ENCODE data around the gene IFITM2. TPM values are rescaled to one million over a fixed set of nuclear protein-coding genes. Genes with fewer than 3 reads are reported as not detected.
A peak's percentile ranks its signal among the peaks of the same experiment; 100 is the strongest.
"Not testable (repeated sequence)": the region's sequence is repeated elsewhere in the genome, so short reads cannot be mapped to it uniquely, and the experiment has no call there.

Gene IFITM2
- polyA plus RNA-seq (ENCODE audit: insufficient read length), result 189 TPM
- long read RNA-seq, donor 1, transcript IFITM2-206 (2 exons, 892 nt), result major isoform, 253 of 1,809 reads
- long read RNA-seq, donor 1, partial matches to known transcripts, result 1,506 of 1,809 reads
- long read RNA-seq, donor 1, other reads (novel, unspliced or antisense), result 49 of 1,809 reads
- long read RNA-seq, donor 2, transcript IFITM2-206 (2 exons, 892 nt), result major isoform, 174 of 1,344 reads
- long read RNA-seq, donor 2, partial matches to known transcripts, result 1,143 of 1,344 reads
- long read RNA-seq, donor 2, other reads (novel, unspliced or antisense), result 25 of 1,344 reads
- long read RNA-seq, donor 3, transcript IFITM2-206 (2 exons, 892 nt), result major isoform, 190 of 836 reads
- long read RNA-seq, donor 3, partial matches to known transcripts, result 632 of 836 reads
- long read RNA-seq, donor 3, other reads (novel, unspliced or antisense), result 13 of 836 reads
- long read RNA-seq, donor 4, transcript IFITM2-206 (2 exons, 892 nt), result major isoform, 26 of 324 reads
- long read RNA-seq, donor 4, partial matches to known transcripts, result 298 of 324 reads
- long read RNA-seq, donor 4, other reads (novel, unspliced or antisense), result 0 of 324 reads
- long read RNA-seq, donor 5, transcript IFITM2-206 (2 exons, 892 nt), result major isoform, 313 of 2,155 reads
- long read RNA-seq, donor 5, partial matches to known transcripts, result 1,803 of 2,155 reads
- long read RNA-seq, donor 5, other reads (novel, unspliced or antisense), result 39 of 2,155 reads
- long read RNA-seq, donor 6, transcript IFITM2-206 (2 exons, 892 nt), result major isoform, 257 of 1,726 reads
- long read RNA-seq, donor 6, partial matches to known transcripts, result 1,425 of 1,726 reads
- long read RNA-seq, donor 6, other reads (novel, unspliced or antisense), result 44 of 1,726 reads
- long read RNA-seq, donor 7, transcript IFITM2-206 (2 exons, 892 nt), result major isoform, 307 of 1,980 reads
- long read RNA-seq, donor 7, partial matches to known transcripts, result 1,625 of 1,980 reads
- long read RNA-seq, donor 7, other reads (novel, unspliced or antisense), result 46 of 1,980 reads
- long read RNA-seq, donor 8, transcript IFITM2-206 (2 exons, 892 nt), result major isoform, 107 of 672 reads
- long read RNA-seq, donor 8, partial matches to known transcripts, result 564 of 672 reads
- long read RNA-seq, donor 8, other reads (novel, unspliced or antisense), result 0 of 672 reads

GRCh38 chr11:307766-308708 is at the start of gene IFITM2:
Gene IFITM2, plus strand, starts transcription at chr11:307816. Its CDS starts 377 bp downstream, at chr11:308193.
- peak; percentile 86 for DNase-seq

DNA sequence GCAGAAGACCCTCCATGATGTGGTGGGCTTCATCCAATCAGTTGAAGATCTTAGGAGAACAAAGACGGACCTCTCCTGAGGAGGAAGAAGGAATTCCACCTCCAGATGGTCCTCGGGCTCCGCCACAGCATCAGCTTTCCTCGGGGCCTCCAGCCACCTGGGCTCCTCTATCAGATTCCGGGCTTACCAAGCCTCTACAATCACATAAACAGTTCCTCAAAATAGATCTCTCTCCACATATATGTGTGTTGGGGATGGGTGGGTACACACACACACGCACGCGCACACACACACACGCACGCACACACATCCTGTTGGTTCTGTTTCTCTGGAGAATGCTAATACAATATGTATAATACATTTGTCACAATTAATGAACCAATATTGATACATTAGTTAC is 48.2 kb upstream of the IFITM2 start:
- no peak for DNase-seq

DNA sequence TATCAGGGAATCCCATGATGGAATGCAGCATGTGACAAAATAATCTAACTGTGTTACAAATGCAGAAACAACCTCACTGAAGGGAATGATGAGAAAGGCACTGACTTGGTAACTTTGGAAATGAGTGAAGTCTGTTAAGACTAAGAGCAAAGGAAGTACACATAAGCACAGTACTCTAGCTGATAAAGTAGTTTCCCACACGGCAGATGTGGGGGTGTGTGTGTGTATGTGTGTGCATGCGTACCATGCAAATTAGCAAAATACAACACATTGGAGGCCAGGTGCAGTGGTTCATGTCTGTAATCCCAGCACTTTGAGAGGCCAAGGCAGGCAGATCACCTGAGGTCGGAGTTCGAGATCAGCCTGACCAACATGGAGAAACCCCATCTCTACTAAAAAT is 46.0 kb upstream of the IFITM2 start:
- DNase-seq, result no peak

- no peak for DNase-seq
Measured at GRCh38 chr11:266676-267439, 40.8 kb upstream of the IFITM2 start.

- no peak for DNase-seq
Measured at GRCh38 chr11:267491-267994, 40.1 kb upstream of the IFITM2 start.

GRCh38 chr11:268716-269145 is 38.9 kb upstream of the IFITM2 start:
- not testable (repeated sequence) for DNase-seq

- DNase-seq, result no peak
Measured at GRCh38 chr11:269146-269890, 38.3 kb upstream of the IFITM2 start.

GRCh38 chr11:270451-271318 is 36.9 kb upstream of the IFITM2 start:
- DNase-seq, result no peak

- no peak for DNase-seq
Measured at GRCh38 chr11:271319-271715, 36.3 kb upstream of the IFITM2 start.

DNA sequence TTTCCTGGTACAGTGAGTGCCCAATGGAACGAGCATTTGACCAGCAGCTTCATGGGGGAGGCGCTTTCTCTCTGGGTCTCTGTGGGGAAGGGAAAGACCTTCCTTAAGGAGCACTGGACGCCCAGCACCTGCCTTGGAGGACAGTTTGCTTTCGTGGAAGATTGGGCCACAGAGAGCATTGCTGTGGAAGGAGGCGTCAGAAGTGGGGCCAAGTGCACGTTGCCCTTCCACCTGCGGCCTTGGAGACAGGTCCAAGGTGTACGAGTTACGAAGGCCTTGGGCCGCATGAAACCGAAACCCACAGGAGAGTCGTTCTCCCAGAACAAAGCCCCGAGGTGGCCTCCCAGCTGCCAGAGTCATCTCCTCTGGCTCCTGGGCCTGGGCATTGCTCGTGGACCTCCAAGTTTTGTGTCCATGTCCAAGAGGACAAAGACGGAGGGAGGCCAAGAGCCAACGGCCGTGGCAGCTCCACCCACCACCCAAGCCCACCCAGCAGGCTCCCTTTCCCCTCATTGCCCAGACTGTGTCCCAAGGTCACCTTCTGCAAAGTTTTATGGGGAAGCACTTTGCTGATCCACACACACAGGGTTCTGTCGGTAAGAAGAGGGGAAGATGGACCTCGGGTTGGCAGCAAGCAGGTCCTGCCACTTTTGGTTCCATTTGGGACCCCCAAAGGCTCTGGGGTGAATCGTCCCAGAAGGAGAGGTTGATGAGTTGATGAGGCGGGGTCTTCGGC is 35.3 kb upstream of the IFITM2 start:
- DNase-seq, result no peak

DNA sequence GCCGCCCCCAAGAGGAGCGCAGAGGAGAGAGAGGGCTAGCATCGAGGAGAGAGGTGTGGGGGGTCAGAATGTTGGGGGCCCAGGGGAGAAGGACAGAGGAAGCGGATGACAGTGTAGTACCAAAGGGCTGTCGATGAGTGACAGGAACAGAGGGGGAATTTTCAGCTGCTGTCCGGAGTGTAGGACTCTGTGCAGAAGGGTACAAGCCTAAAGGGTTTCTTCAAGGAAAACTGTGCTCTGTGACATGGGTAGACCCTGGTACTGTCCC is 34.8 kb upstream of the IFITM2 start:
- DNase-seq, result no peak

DNA sequence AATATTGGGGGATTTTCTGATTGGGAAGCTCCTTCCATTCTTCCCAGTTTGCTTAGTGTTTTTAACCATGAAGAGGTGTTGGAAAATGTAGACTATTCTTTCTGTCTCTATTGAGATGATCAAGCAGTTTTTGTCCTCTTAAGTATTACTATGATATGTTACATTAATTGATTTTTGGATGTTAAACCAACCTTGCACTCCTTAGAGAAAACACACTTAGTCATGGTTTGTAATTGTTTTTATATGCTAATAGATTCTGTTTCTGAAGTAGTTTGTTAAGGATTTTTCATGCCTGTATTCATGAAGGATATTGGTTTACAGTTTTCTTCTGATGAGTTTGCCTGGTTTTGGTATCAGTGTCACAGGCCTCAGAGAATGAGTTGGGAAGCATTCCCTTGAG is 31.4 kb upstream of the IFITM2 start:
- no peak for DNase-seq

- no peak for DNase-seq
Measured at GRCh38 chr11:278001-278951, 29.3 kb upstream of the IFITM2 start, which contains the start of gene NLRP6. Gene NLRP6, plus strand, starts transcription at chr11:278407. Its CDS starts 163 bp downstream, at chr11:278570.

GRCh38 chr11:279040-279965 is 28.3 kb upstream of the IFITM2 start:
- no peak for DNase-seq

GRCh38 chr11:279966-280705 is 27.5 kb upstream of the IFITM2 start:
- DNase-seq, result no peak
